GM19467 (cell line): ENCODE results near the gene CORO2A.

ENCODE experiments used
- ATAC-seq: cut with Tn5 transposase; IDR thresholded peaks from one replicate; pipeline ENCODE4 v1.9.1; 2021; ENCODE audit warnings: mild to moderate bottlenecking, moderate library complexity; ENCODE audit not compliant: unreplicated experiment

The CORO2A gene

GRCh38 chr9:98192503-98193335, at the start of gene CORO2A:
TSS of gene CORO2A (minus strand) at chr9:98192637. CDS start at chr9:98157660, 34,977 bp downstream.
- peak; percentile 47 for ATAC-seq

DNA sequence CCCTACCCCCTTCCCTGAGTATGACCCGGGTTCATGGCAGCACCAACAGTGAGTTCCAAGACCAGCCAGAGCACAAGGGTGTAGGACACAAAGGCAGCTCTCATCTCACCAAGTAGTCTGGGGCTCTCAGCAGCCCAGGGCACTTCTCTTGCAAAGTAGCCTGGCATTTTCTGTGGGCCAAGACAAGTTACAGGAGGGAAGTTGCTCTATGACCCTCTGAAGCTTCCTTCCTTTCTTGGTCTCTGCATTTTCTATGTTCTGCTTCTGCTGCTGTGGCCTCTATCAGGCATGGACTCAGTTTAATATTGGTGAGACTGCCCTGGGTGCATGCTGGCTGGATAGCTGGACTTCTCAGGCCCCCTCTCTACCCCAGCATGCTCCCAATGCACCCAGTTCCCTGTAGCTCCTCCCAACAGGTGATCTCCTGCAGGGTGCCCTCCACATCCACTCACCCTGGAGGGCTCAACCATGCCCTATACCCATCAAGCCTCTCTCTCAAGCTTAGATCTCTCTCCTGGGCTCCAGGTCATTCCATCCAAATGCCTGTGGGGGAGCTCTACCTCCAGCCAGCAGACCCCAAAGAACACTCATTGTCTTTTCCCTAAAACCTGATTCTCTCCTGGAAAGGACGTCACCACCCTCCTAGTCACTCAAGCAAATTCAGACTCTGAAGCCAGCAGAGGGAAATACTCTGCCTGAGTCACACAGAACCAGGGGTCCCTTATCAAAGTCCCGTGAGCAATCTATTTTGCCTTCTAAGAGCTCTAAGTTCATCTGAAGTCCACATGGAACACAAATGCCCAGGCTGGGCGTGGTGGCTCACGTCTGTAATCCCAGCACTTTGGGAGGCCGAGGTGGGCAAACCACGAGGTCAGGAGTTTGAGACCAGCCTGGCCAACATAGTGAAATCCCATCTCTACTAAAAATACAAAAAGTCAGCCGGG, 49.2 kb upstream of the CORO2A start:
- no peak for ATAC-seq

DNA sequence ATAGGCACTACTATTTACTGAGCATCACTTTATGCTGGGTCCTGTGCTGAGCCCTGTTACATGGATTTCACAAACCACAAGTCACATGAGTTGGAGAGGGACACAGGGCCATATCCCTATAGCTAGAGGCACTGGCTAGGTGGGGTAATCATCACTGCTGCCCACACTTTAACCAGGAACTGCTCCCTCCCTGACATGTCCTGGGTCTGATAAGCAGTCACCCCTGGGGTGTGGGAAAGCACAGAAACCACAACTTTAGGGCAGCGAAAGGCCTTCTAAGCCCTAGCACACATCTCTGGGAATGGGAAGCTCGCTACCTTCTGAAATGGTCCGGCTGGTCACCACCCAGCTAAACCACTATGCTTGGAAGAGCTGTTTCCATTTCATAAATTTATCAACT, 48.0 kb upstream of the CORO2A start:
- no peak for ATAC-seq

- no peak for ATAC-seq
Observed at GRCh38 chr9:98236901-98237487, 44.6 kb upstream of the CORO2A start.

GRCh38 chr9:98235126-98235525, 42.7 kb upstream of the CORO2A start:
- ATAC-seq, result no peak

DNA sequence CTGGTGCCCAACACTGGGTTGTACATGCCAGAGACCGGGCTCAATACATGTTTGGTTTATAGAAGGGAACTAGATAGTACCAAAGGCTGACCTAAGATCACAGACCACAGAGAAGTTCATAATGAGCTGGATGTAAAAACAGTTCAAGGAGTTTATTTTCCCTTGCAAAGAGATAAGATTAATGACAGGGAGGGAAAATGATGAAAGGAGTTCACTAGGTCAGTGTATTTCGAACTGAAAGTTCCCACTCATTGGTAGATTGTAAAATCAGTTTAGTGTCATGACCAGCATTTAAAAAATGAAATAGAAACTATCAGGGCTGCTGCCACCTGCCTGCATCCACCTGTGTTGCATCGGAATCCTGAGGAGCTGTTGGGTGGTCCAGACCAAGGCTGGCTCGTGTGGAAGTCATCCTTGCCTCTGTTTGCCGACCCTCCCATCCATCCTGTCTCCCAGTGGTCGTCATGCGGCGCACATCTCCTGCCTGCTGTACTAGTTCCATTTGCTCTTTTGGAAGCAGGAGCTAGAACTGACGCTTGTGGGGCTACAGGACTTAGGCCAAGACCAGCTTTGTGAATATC, 41.9 kb upstream of the CORO2A start:
- ATAC-seq, result no peak

DNA sequence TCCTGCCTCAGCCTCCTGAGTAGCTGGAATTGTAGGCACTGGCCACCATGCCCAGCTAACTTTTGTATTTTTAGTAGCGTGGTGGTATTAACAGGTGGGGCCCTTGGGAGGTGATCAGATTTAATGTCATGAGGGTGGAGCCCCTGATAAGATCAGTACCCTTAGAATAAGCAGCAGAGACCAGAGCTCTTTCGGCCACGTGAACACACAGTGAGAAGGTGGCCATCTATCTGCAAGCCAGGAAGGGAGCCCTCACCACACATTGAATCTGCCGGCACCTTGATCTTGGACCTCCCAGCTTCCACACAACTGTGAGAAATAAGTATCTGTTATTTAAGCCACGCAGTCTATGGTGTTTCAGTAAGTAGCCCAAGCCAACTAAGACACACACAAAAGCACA, 40.5 kb upstream of the CORO2A start:
- no peak for ATAC-seq

- ATAC-seq, result no peak
Observed at GRCh38 chr9:98231770-98232478, 39.5 kb upstream of the CORO2A start.

DNA sequence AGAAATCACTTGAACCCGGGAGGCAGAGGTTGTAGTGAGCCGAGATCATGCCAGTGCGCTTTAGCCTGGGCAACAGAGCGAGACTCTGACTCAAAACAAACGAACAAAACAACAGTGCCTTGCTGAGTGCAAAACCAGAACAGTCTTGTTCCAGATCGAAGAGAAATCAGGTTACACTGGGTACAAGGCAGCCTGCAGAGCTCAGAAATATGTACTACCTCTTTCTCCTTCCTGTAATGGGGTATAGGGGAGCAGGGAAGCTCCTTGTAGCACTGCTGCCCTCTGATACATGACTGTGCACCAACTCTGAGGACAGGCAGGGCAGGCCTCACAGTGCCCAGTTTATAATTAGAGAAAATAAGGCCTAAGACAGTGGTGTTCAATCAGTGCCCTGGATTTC, 38.4 kb upstream of the CORO2A start:
- no peak for ATAC-seq

GRCh38 chr9:98230304-98230703, 37.9 kb upstream of the CORO2A start:
- ATAC-seq, result no peak

GRCh38 chr9:98229620-98230019, 37.2 kb upstream of the CORO2A start:
- ATAC-seq, result no peak

- ATAC-seq, result no peak
Observed at GRCh38 chr9:98229090-98229395, 36.6 kb upstream of the CORO2A start.

- ATAC-seq, result no peak
Observed at GRCh38 chr9:98228392-98229089, 36.1 kb upstream of the CORO2A start.

DNA sequence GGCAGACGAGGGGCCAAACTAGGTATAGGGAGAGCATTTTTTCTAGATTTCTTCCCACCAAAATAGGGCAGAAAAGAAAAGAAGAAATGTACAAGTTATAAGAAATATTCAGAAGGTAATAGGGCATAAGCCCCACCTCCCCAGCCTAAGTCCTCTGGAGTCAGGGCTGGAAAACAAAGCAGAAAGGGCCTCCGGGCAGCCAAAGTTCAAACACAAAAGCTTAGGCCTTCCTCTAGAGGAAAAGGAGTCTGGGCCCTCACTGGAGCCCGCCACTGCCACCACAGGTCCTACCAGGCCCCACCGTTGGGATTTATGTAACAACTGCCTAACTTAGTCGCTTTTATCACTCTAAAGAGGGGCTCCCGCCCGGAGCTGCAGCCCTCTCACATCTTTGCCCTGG, 35.4 kb upstream of the CORO2A start:
- no peak for ATAC-seq

- ATAC-seq, result no peak
Observed at GRCh38 chr9:98226957-98227356, 34.5 kb upstream of the CORO2A start.

- no peak for ATAC-seq
Observed at GRCh38 chr9:98226516-98226915, 34.1 kb upstream of the CORO2A start.

- no peak for ATAC-seq
Observed at GRCh38 chr9:98225015-98225442, 32.6 kb upstream of the CORO2A start.

DNA sequence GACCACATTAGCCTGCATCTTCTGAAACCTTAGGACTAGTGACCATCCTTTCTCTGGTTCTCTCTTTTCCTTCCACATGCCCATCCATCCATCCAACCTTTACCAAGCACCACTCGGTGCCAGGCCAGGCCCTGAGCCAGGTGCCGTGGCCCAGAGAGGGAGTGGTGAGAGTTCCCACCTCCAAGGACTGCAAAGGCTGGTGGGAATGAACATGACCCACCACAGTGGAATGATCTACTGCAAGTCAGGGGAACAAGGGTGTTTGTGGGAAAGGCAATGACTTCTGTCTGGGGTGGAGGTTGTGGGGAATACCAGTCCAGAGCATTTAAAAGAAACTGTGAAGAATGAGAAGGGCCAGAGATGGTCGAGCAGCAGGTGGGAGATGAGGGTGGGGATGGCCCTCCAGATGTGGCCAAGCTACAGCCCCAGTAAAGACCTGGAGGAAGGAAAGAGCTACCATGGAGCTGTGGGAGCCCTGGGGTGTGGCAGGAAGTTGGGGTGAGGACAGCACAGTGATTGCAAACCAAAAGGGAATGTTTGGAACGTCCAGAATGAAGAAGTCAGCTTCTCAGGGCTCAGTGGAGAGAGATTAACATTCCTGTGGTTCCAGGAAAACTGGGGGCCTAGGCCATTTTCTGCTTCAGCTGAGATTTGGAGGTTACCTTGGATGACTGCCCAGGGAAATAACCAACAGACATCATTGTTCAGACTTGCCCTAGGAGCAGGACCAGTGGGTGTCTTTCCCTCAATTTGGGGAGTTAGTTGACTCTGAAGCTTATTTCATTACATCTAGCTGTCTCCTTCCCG, 30.7 kb upstream of the CORO2A start:
- no peak for ATAC-seq

DNA sequence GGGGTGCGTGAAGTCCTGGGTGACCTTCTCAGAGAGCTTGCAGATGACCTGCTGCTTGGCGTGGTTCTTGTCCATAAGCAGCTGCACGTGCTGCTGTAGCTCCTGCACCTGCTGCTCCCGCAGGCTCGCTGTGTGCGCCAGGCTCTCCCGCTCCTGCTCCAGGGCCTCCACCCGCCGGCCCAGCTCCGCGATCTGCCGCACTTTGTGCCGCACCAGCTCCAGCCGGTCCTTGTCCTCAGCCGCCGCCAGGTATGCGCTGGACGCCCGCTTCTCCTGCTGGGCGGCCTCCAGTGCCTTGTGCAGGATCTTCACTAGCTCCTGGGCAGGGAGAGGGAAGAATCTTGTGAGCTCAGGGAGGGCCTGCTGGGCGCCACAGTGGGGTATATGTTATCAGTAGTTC, 28.5 kb upstream of the CORO2A start:
- ATAC-seq, result no peak
